Stimulated activated CD4-positive, alpha-beta T cell treated with anti-CD3 and anti-CD28 coated beads, Interleukin-12 subunit alpha, Interleukin-12 subunit beta, amount 100 ng/mL, for 24 hours (primary cell): ENCODE data around the gene EPYC.

Experiments used
- DNase-seq, 2 experiments: peaks; one replicate each; pipeline ENCODE4 v3.0.0-alpha.2; 2020; ENCODE audit warnings: low read depth in 2 of 2

Gene EPYC

DNA sequence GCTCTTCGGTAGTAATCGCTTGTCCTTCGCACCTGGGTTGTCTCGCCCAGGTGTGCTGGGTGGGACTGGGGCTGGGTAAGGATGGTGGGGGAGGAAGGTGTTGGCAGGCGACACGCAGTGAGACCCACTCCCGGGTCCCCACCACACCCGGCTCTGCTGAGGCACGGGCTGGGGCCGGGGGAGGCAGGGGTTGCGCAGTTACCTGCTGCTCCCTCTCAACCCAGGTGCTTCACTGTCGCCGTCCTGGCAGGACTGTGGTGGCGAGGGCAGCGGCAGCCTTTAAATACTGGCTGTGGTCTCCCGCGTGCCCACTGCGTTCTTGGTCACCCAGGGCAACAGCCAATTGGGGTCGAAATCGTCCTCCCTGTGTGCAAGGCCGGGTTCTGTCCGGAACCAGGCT is 49.9 kb downstream of the EPYC start, which contains the start of gene CCER1:
Gene CCER1, minus strand, starts transcription at position 256 of the 400 bp plus-strand sequence. CDS start 434 bp downstream, outside the sequence.
- no peak for DNase-seq

DNA sequence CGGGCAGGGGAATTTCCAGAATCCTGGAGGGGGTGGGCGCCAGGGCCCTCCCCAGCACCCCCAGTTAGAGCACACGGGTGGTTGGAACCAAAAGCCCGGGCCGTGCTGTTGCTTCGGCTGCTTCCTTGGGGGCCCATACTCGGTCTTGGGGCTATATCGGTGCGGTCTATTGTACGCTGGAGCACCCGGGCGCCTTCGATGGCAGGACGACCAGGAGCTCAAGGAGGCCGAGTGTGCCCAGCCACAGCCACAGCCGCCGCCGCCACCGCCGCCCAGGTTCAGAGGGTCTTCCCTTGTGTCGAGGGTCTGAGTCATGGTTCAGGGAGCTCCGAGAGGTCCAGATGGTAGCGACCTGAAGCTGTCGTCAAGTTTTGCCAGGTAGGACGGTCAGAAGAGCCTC is 50.3 kb downstream of the EPYC start:
- no peak for DNase-seq

DNA sequence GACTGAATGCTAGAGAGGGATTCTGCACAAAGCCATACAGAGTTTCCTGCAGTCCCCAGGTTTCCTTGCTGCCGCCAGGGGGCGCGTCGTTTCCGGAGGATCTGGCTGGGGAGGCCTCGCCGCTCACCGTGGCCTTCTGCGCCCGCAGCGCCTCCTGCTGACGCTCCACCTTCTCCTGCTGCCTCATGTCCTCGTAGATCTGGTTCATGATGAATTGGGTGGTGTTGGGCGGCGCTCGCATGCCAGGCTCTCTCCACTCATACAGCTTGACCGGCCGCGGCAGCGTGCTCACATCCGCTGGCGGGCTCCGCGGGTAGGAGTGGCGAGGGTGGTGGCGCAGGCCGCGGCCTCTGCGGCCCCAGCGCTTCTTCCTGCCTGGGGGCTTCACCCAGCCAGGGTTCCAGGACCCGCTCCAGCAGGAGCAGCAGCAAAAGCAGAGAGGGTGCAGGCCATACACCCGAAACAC is 50.8 kb downstream of the EPYC start:
- DNase-seq = no peak

DNA sequence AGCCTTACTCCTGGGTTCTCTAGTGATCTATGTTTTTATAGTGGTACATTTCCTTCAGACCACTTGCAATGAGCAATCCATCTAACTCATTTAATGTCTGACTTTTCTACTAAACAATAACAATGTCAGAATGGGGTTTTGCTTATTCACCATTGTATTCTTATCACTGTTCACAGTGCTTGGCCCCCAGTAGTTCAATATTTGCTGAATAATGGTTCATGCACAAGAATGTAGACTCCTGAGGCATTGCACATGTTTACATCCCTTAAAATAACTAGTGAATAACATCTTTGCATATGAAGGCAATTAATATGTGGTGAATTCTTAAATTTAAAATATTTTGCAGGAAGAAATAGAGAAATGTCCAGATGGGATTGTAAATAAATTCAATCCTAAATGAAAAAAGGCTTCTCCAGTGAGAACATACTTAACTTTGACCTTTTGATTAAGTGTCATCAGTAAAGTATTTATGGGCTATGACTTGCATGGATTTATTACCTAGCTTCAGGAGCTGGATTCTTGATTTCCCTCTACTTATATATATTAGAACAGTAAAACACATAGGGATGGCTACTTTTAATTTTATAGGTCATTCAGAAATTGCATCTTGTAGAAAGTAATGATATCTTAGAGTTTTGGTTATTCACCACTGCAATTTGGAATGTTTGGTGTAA is 53.2 kb downstream of the EPYC start:
- no peak for DNase-seq

DNA sequence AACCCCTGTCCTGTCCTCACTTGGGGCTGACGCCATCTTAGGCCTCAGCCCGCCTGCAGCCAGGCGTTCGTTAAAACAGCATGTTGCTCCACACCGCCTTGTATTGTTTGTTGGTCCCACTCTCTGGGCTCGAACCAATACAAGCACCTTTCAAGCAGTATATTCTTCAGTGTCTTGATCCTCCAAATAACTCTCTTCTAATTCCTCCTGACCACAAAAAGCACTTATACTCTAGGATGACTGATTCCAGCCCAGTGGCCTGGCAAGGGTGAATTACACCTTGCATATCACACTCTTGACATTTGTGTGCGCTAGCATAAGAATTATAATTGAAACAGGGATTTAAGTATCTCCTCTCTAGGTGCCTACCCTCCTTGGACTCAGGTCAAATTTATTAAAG is 56.9 kb downstream of the EPYC start:
- DNase-seq = no peak

DNA sequence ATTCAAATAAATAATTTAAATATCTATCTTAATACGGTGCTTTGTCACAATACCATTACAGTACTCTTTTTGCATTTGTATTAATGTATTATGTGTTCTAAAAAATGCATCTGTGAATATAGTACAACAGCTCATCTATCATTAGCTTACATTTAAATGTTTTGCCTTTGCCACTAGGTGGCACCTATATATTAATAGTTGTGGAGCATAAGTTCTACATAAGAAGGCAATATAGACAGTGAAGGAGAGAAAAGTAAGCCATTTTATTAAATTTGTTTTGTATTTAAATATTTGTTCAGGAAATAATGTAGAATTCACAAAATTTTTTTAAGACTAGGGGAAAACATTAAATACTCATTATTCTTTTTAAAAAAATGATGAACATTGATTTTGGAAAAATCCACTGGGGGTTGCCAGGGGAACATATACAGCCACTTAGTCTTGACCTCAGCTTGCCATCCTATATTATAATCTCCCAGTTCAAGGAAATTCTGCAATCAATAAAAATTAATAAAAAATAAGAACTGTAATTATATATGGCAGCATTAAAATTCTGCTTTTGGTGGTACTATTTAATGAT is 59.6 kb downstream of the EPYC start:
- no peak for DNase-seq

DNA sequence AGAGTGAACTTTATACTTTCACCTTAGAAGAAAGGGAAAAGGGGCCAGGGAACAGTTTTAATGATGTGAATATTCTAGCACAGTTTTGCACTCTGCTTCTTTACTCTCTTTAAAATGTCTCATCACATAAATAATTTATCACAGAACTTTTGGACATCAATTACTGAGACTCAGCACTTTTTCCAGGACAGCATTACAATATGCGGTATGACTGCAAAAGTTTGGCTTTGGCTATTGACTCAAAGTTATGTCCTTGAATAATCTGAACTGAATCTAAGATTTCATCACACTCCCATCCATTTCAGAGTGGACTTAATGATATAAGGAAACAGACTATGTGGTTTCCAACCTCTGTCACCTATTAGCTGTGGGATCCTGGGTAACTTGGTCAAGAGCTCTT is 61.5 kb downstream of the EPYC start:
- DNase-seq = no peak

DNA sequence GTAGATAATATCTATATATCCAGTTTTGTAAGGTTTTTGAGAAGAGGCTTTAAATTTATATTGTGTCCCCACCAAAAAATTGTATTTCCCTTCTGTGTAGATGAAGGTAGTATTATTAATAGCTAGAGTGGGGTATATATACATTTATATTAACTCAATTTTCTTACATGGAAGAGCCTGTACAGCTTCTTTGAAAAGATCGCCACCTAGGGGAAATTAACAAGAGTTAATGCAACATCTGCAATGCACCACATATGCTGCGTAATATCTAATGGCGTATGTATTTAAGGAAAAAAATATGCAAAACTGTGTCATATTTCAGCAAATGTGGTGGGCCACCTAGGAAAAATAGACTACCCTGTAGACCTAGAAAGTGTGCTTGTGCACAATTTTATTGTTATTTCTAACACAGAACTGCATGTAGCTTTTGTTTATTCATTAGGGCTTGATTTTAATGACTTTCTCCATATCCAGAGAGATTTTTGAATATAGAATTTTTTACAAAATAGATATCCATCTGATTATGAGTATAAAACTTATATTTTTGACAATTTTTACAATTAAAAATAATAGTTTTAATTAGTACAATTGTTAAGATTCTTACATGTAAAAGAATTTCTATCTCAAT is 63.8 kb downstream of the EPYC start:
- no peak for DNase-seq

DNA sequence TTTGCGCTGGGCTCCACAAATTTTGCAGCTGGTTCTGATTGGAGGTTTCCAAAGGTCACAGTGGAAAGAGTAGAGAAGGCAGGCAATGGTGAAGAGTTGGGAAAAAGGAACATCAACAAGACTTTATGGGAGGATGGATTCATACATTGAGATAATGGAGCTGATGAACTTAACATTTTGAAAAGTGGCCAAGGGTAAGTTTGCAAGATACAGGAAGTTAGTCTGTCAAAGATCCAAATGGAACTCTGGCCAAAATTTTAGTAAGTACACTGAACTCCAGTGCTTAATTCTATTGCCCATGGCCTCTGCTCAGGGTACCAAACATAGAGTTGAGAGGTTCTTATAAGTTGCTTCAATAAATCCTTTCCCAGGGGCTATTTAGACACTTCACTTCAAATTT is 65.4 kb downstream of the EPYC start:
- no peak for DNase-seq

DNA sequence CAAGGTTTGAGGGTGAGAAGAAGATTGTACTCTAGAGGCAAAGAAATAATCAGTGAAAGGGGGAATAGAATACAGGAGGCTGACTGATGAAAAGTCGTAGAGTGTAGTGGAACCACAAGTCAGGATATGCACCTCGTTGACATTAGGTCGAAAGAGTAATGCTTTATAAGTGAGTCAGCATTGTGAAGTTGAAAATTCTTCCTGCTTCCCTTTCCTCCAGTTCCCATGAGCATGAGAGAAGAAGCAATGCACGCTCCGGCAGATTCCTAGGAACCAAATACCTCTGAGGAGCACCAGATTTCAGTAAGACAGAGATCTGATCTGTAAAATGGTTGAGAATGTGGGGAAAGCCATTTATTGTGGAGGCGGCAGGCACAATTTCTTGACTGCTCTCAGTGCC is 66.3 kb downstream of the EPYC start:
- DNase-seq = no peak

DNA sequence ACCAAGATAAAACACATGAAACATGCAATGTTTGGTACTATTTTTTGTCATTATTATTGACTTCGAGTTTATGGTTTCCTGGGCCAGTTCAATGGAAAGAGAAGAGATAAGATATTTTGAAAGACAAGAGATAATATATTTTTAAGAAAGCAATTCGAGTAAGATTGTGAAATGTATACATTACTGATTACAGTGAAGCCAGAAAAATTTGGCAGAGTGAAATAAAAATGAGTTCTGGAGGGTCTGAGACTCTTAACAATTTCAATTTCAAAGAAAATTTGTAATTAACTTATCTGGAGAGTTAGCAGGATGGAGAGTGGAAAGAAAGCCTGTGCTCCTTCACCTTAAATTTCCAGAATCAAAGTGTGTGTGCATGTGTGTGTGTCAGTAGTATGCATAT is 67.1 kb downstream of the EPYC start:
- no peak for DNase-seq

DNA sequence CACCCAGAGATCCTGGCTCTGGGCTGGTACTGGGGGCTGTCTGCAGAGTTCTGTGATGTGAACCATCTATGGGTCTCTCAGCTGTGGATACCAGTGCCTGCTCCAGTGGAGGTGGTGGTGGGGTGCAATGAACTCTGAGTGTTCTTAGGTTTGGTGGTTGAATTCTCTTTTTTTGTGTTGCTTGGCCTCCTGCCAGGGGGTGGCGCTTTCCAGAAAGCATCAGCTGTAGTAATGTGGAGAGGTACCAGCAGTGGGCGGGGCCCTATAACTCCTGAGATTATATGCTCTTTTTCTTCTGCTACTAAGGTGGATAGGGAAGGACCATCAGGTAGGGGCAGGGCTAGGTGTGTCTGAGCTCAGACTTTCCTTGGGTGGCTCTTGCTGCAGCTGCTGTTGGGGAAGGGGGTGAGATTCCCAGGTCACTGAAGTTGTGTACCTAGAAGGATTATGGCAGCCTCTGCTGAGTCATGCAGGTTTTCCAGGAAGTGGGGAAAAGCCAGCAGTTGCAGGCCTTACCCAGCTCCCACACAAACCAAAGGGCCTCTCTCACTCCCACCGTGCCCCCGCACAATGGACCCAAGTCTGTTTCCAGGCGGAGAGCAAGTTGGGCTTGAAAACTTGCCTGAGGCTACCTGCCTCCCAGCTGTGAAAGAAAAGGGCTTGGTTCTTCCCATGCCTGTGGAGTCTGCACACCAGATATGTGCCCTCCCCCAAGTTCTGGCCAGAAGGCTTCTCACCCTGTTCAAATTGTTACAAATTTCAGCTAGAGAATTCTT is 68.4 kb downstream of the EPYC start:
- DNase-seq = no peak

DNA sequence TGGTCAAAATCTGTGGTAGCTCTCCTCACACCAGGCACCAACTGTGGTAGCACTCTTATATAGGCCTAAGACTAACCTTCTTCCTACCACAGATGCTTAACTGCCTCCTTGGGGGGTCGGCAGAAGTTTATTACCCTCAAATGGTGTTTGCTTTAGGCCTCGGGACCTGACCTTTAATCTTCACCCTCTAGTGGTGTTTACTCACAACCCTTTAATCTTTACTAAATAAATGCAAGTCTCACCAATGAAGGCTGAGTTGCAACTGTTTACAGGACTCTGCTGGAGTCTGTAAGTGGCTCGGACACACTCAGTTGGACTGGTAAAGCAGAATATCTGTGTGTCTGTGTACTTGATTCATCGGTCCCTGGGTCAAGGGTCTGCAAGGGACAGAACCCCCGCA is 79.2 kb downstream of the EPYC start:
- no peak for DNase-seq

DNA sequence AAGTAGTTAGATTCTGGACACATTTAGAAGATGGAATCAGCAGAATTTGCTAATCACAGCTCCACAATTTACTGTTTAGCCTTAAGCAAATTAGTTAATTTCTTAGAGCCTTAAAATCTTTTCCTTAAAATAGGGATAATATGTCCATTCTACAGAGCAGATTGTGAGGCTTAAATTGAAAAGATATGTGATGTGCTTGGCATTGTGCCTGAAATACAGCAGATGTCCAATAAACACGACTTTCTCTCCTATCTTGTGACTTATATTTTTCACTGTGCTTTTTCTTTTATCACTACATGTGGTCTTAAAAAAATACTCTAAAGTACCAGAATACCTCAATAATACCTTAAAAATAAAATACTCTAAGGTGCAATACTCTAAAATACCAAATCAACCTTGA is 80.4 kb downstream of the EPYC start:
- no peak for DNase-seq

DNA sequence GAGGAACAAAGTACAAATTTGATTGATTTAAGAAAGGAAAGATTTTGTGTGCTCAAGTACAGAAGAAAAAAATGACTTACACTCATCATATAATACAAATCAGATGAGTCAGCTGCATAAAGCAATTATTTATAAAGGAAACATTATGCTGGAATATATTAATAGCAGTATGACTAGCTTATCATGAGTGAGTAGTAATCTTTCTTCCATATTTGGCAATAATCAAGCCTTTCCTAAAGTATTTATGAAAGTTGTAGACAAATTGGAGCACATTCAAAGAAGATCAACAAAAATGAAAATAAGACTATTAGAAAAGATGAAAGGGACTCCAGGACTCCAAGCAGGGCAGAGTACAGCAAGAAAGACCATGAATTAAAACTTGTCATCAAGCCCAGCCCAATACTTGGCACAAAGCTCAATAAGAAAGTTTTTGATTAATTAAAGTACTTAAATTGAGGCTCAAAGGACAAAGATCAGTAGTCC is 82.6 kb downstream of the EPYC start:
- no peak for DNase-seq

DNA sequence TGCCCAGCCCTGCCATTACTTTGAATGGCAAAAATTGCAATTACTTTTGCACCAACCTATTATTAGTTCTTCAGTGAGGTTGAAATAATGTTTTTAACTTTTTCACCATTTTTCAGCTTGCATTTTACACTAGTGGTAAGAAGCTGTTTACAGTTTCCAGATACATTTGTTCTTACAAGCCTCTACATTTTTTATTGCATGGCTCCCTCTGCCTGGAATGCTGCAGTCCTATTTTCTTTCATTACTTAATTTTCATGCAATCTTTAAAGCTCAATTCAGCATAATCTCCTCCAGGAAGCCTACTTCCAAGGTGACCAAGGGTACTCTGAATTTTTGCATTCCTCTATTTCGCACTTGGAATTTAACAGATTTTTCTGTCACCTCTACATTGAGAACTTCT is 83.2 kb downstream of the EPYC start:
- DNase-seq = no peak

DNA sequence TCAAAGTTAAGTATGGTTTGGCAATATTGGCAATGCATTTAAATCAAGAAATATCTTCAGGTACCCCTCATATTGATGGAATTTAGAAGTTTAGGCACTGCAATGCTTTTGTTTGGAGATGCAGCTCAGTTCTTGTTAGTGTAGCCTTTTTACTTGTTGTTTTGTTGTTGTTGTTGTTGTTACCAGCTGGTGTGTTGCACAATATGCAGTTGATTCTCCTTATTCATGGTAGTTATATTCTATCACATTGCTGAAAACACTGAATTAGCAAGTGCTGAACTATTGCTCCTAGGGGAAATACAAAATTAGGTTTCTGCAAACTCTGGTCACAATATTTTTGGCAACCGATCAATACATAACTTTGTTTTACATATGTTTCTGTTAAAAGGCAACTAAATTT is 84.5 kb downstream of the EPYC start:
- no peak for DNase-seq

DNA sequence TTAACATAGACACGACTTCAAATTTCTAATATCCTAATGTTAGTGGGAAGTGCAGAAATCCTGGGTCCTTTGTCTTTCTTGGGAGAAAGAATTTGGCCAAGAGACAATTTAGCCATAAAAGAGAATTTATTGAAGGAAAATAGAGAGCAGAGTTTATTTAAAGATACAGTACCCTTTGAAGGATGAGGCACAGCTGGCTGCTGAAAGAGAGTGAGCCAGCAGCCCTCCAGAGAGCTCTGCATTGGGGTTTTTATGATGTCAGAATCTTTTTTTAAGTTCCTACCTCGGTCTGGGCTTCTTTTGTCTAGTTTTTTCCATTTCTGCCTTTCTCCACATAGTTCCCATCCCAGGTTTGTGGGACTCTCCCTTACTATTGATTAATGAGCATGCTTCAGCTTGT is 87.3 kb downstream of the EPYC start:
- no peak for DNase-seq

DNA sequence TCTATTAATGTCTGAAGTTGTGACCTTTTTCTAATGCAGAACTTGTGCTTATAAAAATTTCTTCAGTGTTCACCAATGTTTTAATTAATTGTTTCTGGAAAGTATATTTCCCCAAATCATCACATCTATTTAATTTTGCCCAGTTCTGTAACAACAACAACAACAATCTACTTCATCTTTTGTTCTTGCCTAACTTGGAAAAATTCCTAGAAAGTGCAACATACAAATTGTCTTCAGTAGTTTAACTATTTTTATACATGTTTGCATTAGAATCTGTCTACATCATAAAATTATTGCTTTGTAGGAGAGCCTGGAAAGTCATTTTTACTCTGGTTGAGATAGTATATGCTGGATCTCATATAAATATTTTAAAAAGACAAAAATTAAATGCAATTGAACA is 88.3 kb downstream of the EPYC start:
- DNase-seq = no peak

DNA sequence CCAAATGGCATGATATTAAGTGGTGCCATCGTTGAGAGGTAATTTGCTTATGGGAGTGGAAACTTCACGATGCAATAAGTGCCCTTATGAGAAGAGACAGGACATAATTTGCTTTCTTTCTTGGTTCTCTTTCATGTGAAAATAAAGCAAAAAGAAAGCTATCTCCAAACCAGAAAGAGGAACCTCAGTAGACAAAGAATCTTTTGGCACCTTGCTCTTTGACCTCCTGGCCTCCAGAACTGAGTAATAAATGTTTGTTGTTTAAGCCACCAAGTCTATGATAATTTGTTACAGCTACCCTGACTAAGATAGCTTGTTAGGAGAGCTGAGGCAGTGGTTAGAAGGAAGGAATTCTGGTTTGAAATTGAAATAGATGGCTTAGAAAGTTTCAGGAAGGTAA is 89.4 kb downstream of the EPYC start:
- no peak for DNase-seq
